GM12892 (cell line): ENCODE results near the gene CRYGS.

Experiments
- POLR2A ChIP-seq: IDR thresholded peaks from 2 replicates; pipeline ENCODE4 v1.6.1; 2011; ENCODE audit warnings: low read depth, low read length, control low read depth
- POLR2AphosphoS5 ChIP-seq: IDR thresholded peaks from 2 replicates; pipeline ENCODE4 v1.6.1; 2011; ENCODE audit warnings: low read depth, low read length, control low read depth
- TAF1 ChIP-seq: IDR thresholded peaks from 2 replicates; pipeline ENCODE4 v1.6.1; 2011; ENCODE audit warnings: low read depth, mild to moderate bottlenecking, control low read depth, low read length, borderline replicate concordance

DNA sequence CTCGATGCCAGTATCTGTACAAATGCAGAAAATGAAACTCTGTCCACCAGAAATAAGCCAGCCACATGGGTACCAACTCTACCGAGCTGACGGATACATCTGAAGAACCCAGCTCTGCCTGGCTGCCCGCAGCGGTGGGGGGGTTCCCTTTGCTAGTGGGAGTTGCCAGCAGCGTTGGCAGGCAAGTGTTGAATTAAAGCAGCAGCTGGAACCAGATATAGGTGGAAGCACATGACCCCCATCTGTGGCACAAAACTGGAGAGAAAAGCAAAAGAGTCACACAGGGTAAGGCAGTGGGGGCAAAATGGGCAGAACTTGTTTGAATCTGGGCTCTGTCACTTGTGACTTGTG lies 17.9 kb downstream of the CRYGS start:
- TF ChIP-seq TAF1 (no peak), POLR2AphosphoS5 (no peak), POLR2A (no peak)
